ENCODE measurements around the gene STX12. TPM values are rescaled to one million over a fixed set of nuclear protein-coding genes. Genes with fewer than 3 reads are reported as not detected.

STX12 gene
- total RNA-seq, 1 experiment from 2014 or later: 9.9 TPM

- Histone ChIP-seq H4K20me1 (ENCODE audit: control insufficient read depth, insufficient read depth, insufficient read length) (no peaks in the 10 kb centered on the region), H3K27me3 (ENCODE audit: insufficient read depth, low read length) (no peaks in the 10 kb centered on the region), H2BK15ac (ENCODE audit: low read depth, low read length) (no peak overlapping the region), H4K5ac (ENCODE audit: insufficient read length, low read depth, low read length) (no peak overlapping the region), H2AFZ (ENCODE audit: low read length) (no peak overlapping the region), H3K27ac (ENCODE audit: insufficient read length, low read depth, low read length) (no peak overlapping the region), H3K79me1 (ENCODE audit: insufficient read depth, low read depth, low read length, poor library complexity, severe bottlenecking) (no peaks in the 10 kb centered on the region), H3K14ac (ENCODE audit: insufficient read depth, low read length) (no peak overlapping the region), H3K4me2 (ENCODE audit: insufficient read depth, insufficient read length, low read length) (no peak overlapping the region), H3K18ac (ENCODE audit: insufficient read length, low read depth, low read length) (no peak overlapping the region), H3K9ac (ENCODE audit: extremely low read depth, insufficient read length, low read length) (no peak overlapping the region), H2BK20ac (ENCODE audit: low read depth, low read length, poor library complexity, severe bottlenecking) (no peak overlapping the region), H2BK12ac (ENCODE audit: insufficient read length, low read depth, low read length) (no peak overlapping the region), H3K4me1 (ENCODE audit: insufficient read depth, low read length) (peaks cover 3% of the 10 kb centered on the region), H3K79me2 (ENCODE audit: insufficient read depth, low read length) (no peaks in the 10 kb centered on the region), H3K23ac (ENCODE audit: insufficient read length, low read depth, low read length) (no peak overlapping the region), H2BK5ac (ENCODE audit: insufficient read length, low read length) (no peak overlapping the region), H4K8ac (replicated peaks; ENCODE audit: insufficient read length, low read depth, low read length) (no peak overlapping the region), H2BK120ac (ENCODE audit: low read depth, low read length, poor library complexity, severe bottlenecking) (no peak overlapping the region), H3K9me3 (ENCODE audit: control insufficient read depth, low read depth, low read length) (no peaks in the 10 kb centered on the region), H3T11ph (ENCODE audit: low read length) (no peak overlapping the region), H4K91ac (ENCODE audit: insufficient read length, low read depth, low read length) (no peak overlapping the region), H3K23me2 (ENCODE audit: insufficient read length, low read depth, low read length, poor library complexity, severe bottlenecking) (no peaks in the 10 kb centered on the region), H3K56ac (ENCODE audit: insufficient read length, low read depth, low read length) (no peak overlapping the region), H2AK5ac (ENCODE audit: insufficient read length, low read length) (no peak overlapping the region), H3K4ac (ENCODE audit: low read depth, low read length) (no peak overlapping the region)
- H3K4me3 Mint-ChIP-seq: no peak overlapping the region
- no CpG with 5 or more reads among the region's 6 CpGs for WGBS (ENCODE audit: extremely low coverage, insufficient read length, low lambda C conversion rate)
- H3K27me3 Mint-ChIP-seq (ENCODE audit: low read depth): no peaks in the 10 kb centered on the region
- H3K9me3 Mint-ChIP-seq: no peaks in the 10 kb centered on the region
- peaks cover 0 to 3% (median 0%) of the 10 kb centered on the region in 3 experiments; a peak in 2 of 7 replicates for H3K36me3 Mint-ChIP-seq (ENCODE audit: insufficient read depth in 1 of 3, low read depth in 3 of 3)
- DNase-seq: no peak
- H3K27ac Mint-ChIP-seq: no peak overlapping the region
- TF ChIP-seq, protein P1, sequence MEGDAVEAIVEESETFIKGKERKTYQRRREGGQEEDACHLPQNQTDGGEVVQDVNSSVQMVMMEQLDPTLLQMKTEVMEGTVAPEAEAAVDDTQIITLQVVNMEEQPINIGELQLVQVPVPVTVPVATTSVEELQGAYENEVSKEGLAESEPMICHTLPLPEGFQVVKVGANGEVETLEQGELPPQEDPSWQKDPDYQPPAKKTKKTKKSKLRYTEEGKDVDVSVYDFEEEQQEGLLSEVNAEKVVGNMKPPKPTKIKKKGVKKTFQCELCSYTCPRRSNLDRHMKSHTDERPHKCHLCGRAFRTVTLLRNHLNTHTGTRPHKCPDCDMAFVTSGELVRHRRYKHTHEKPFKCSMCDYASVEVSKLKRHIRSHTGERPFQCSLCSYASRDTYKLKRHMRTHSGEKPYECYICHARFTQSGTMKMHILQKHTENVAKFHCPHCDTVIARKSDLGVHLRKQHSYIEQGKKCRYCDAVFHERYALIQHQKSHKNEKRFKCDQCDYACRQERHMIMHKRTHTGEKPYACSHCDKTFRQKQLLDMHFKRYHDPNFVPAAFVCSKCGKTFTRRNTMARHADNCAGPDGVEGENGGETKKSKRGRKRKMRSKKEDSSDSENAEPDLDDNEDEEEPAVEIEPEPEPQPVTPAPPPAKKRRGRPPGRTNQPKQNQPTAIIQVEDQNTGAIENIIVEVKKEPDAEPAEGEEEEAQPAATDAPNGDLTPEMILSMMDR (conservative IDR thresholded peaks at IDR 0.05): no peak
- H3K4me1 Mint-ChIP-seq: peaks cover 8 to 9% of the 10 kb centered on the region in 2 experiments
Measured at GRCh38 chr1:27811741-27812500, 38.9 kb downstream of the STX12 start.
